H9 (cell line): ENCODE measurements around the gene SLC25A48. TPM values are rescaled to one million over a fixed set of nuclear protein-coding genes. Genes with fewer than 3 reads are reported as not detected.

Experiments
- DNase-seq: peaks from one replicate; pipeline ENCODE4 v3.0.0-alpha.2; 2017
- H2AFZ ChIP-seq: one replicate; pipeline ENCODE4 v1.6.1; 2013; ENCODE audit warnings: mild to moderate bottlenecking, low read length, control low read depth, moderate library complexity
- H2AK5ac ChIP-seq: 2 replicates; pipeline ENCODE4 v1.6.1; 2013; ENCODE audit warnings: low read length, control low read depth, mixed read lengths; ENCODE audit not compliant: insufficient read length
- H2BK120ac ChIP-seq: one replicate; pipeline ENCODE4 v1.6.1; 2013; ENCODE audit warnings: low read depth, mild to moderate bottlenecking, low read length, control low read depth, inconsistent platforms; ENCODE audit not compliant: poor library complexity, severe bottlenecking
- H2BK12ac ChIP-seq: 2 replicates; pipeline ENCODE4 v1.6.1; 2013; ENCODE audit warnings: low read length, control low read depth, mixed read lengths, low read depth; ENCODE audit not compliant: insufficient read length
- H2BK15ac ChIP-seq: 2 replicates; pipeline ENCODE4 v1.6.1; 2013; ENCODE audit warnings: low read depth, low read length, control low read depth
- H2BK20ac ChIP-seq: one replicate; pipeline ENCODE4 v1.6.1; 2013; ENCODE audit warnings: low read depth, mild to moderate bottlenecking, low read length, control low read depth, inconsistent platforms; ENCODE audit not compliant: poor library complexity, severe bottlenecking
- H2BK5ac ChIP-seq: 2 replicates; pipeline ENCODE4 v1.6.1; 2013; ENCODE audit warnings: low read length, control low read depth, mixed read lengths; ENCODE audit not compliant: insufficient read length
- H3K14ac ChIP-seq: 2 replicates; pipeline ENCODE4 v1.6.1; 2013; ENCODE audit warnings: low read length, control low read depth; ENCODE audit not compliant: insufficient read depth
- H3K18ac ChIP-seq: 2 replicates; pipeline ENCODE4 v1.6.1; 2013; ENCODE audit warnings: low read depth, mild to moderate bottlenecking, mixed read lengths, low read length, control low read depth; ENCODE audit not compliant: insufficient read length
- H3K23ac ChIP-seq: 2 replicates; pipeline ENCODE4 v1.6.1; 2013; ENCODE audit warnings: low read length, control low read depth, mixed read lengths, low read depth; ENCODE audit not compliant: insufficient read length
- H3K23me2 ChIP-seq: 2 replicates; pipeline ENCODE4 v1.6.1; 2013; ENCODE audit warnings: low read depth, mild to moderate bottlenecking, mixed read lengths, low read length, control low read depth; ENCODE audit not compliant: insufficient read length, poor library complexity, severe bottlenecking
- H3K27ac ChIP-seq: 2 replicates; pipeline ENCODE4 v1.5.1; 2013; ENCODE audit warnings: low read length, control low read depth, mixed read lengths, low read depth; ENCODE audit not compliant: insufficient read length
- H3K27me3 ChIP-seq: 2 replicates; pipeline ENCODE4 v1.6.1; 2013; ENCODE audit warnings: low read length, control low read depth, inconsistent platforms; ENCODE audit not compliant: insufficient read depth
- H3K4ac ChIP-seq: 2 replicates; pipeline ENCODE4 v1.6.1; 2013; ENCODE audit warnings: low read depth, mild to moderate bottlenecking, control low read depth, inconsistent platforms, low read length, moderate library complexity
- H3K4me1 ChIP-seq: 2 replicates; pipeline ENCODE4 v1.6.1; 2013; ENCODE audit warnings: low read length, control low read depth, inconsistent platforms; ENCODE audit not compliant: insufficient read depth
- H3K4me2 ChIP-seq: 2 replicates; pipeline ENCODE4 v1.6.1; 2013; ENCODE audit warnings: low read length, control low read depth, mixed read lengths; ENCODE audit not compliant: insufficient read length, insufficient read depth
- H3K56ac ChIP-seq: 2 replicates; pipeline ENCODE4 v1.6.1; 2013; ENCODE audit warnings: low read depth, mild to moderate bottlenecking, mixed read lengths, low read length, control low read depth; ENCODE audit not compliant: insufficient read length
- H3K79me1 ChIP-seq: 2 replicates; pipeline ENCODE4 v1.6.1; 2013; ENCODE audit warnings: low read depth, mild to moderate bottlenecking, moderate library complexity, low read length, control low read depth, inconsistent platforms; ENCODE audit not compliant: insufficient read depth, poor library complexity, severe bottlenecking
- H3K79me2 ChIP-seq: 2 replicates; pipeline ENCODE4 v1.6.1; 2013; ENCODE audit warnings: low read length, control low read depth, inconsistent platforms; ENCODE audit not compliant: insufficient read depth
- H3K9ac ChIP-seq: 2 replicates; pipeline ENCODE4 v1.6.1; 2013; ENCODE audit warnings: low read length, control low read depth, mixed read lengths; ENCODE audit not compliant: insufficient read length; ENCODE audit errors: extremely low read depth
- H3K9me3 ChIP-seq: one replicate; pipeline ENCODE4 v1.6.1; 2013; ENCODE audit warnings: low read depth, low read length, inconsistent platforms; ENCODE audit not compliant: control insufficient read depth
- H3T11ph ChIP-seq: one replicate; pipeline ENCODE4 v1.6.1; 2013; ENCODE audit warnings: mild to moderate bottlenecking, low read length, control low read depth, inconsistent platforms
- H4K20me1 ChIP-seq: one replicate; pipeline ENCODE4 v1.6.1; 2013; ENCODE audit not compliant: control insufficient read depth, insufficient read length, insufficient read depth
- H4K5ac ChIP-seq: 2 replicates; pipeline ENCODE4 v1.6.1; 2013; ENCODE audit warnings: low read depth, mild to moderate bottlenecking, mixed read lengths, low read length, control low read depth; ENCODE audit not compliant: insufficient read length
- H4K8ac ChIP-seq: replicated peaks from 2 replicates; pipeline ENCODE4 v1.6.1; 2013; ENCODE audit warnings: low read length, control low read depth, mixed read lengths, low read depth; ENCODE audit not compliant: insufficient read length
- H4K91ac ChIP-seq: 2 replicates; pipeline ENCODE4 v1.6.1; 2013; ENCODE audit warnings: low read depth, mild to moderate bottlenecking, moderate library complexity, mixed read lengths, low read length, control low read depth; ENCODE audit not compliant: insufficient read length
- H3K27ac Mint-ChIP-seq, 3 experiments: 2 replicates in 2 of 3; 3 replicates in 1 of 3; pipeline ENCODE4 v1.8.0; 2020 to 2021; ENCODE audit warnings: mixed read lengths in 3 of 3, mild to moderate bottlenecking in 1 of 3, moderate library complexity in 1 of 3
- H3K27me3 Mint-ChIP-seq: 2 replicates; pipeline ENCODE4 v1.8.0; 2021; ENCODE audit warnings: low read depth, mild to moderate bottlenecking, moderate library complexity, mixed read lengths
- H3K36me3 Mint-ChIP-seq, 3 experiments: 2 replicates in 2 of 3; 3 replicates in 1 of 3; pipeline ENCODE4 v1.8.0; 2020 to 2021; ENCODE audit warnings: low read depth in 3 of 3, mixed read lengths in 3 of 3; ENCODE audit not compliant: insufficient read depth in 1 of 3
- H3K4me1 Mint-ChIP-seq, 2 experiments: 2 replicates each; pipeline ENCODE4 v1.8.0; 2020; ENCODE audit warnings: mixed read lengths in 2 of 2
- H3K4me3 Mint-ChIP-seq, 2 experiments: 2 replicates in 1 of 2; 3 replicates in 1 of 2; pipeline ENCODE4 v1.8.0; 2020 to 2021; ENCODE audit warnings: mild to moderate bottlenecking in 2 of 2, mixed read lengths in 2 of 2, moderate library complexity in 1 of 2
- H3K9me3 Mint-ChIP-seq, 2 experiments: 2 replicates in 1 of 2; 3 replicates in 1 of 2; pipeline ENCODE4 v1.8.0; 2020; ENCODE audit warnings: mild to moderate bottlenecking in 2 of 2, mixed read lengths in 2 of 2, moderate library complexity in 1 of 2
- WGBS: extraction: QIAGEN DNeasy Blood & Tissue Kit; methylation state at CpG from one replicate; pipeline ENCODE4 v1.1.7; 2013; ENCODE audit warnings: missing lambda C conversion rate, low lambda C conversion rate, mixed read lengths; ENCODE audit not compliant: insufficient read length; ENCODE audit errors: extremely low coverage; 5-methylcytosine and 5-hydroxymethylcytosine counted together
- total RNA-seq: library from RNA; stranded (reverse); gene quantifications from 2 replicates; pipeline ENCODE4 v1.2.1, GENCODE V29; 2021
- TF ChIP-seq, protein P1 (sequence below): fragments of 200-600 bp; sonication (generic); conservative IDR thresholded peaks from 3 replicates; pipeline ENCODE4 v1.8.0; 2021; ENCODE audit warnings: antibody characterized with exemption, mild to moderate bottlenecking

SLC25A48 gene
- total RNA-seq, 1 experiment from 2014 or later = 0.66 TPM

- Mint-ChIP-seq H3K27me3 (peaks cover 13% of the 10 kb centered on the region), H3K27ac (no peak overlapping the region), H3K9me3 (no peaks in the 10 kb centered on the region), H3K4me3 (no peak overlapping the region), H3K4me1 (peaks cover 13 to 18% of the 10 kb centered on the region in 2 experiments), H3K36me3 (no peaks in the 10 kb centered on the region)
- Histone ChIP-seq H4K20me1 (no peaks in the 10 kb centered on the region), H2BK5ac (no peak overlapping the region), H3K23me2 (no peaks in the 10 kb centered on the region), H3K27ac (no peak overlapping the region), H3K27me3 (no peaks in the 10 kb centered on the region), H3K18ac (no peak overlapping the region), H3K9ac (no peak overlapping the region), H3K79me2 (no peaks in the 10 kb centered on the region), H3K79me1 (no peaks in the 10 kb centered on the region), H2BK120ac (no peak overlapping the region), H4K5ac (no peak overlapping the region), H3K4me1 (no peaks in the 10 kb centered on the region; the same call in 1 of the 2 replicates), H3K4me2 (no peak overlapping the region), H2AFZ (no peak overlapping the region), H4K8ac (no peak overlapping the region), H3T11ph (no peak overlapping the region), H2BK15ac (no peak overlapping the region), H3K14ac (no peak overlapping the region), H2BK12ac (no peak overlapping the region), H3K4ac (no peak overlapping the region), H3K23ac (no peak overlapping the region), H3K9me3 (no peaks in the 10 kb centered on the region), H3K56ac (no peak overlapping the region), H2AK5ac (no peak overlapping the region), H2BK20ac (no peak overlapping the region), H4K91ac (no peak overlapping the region)
- no CpG with 5 or more reads among the region's 6 CpGs for WGBS
- TF ChIP-seq, protein P1, sequence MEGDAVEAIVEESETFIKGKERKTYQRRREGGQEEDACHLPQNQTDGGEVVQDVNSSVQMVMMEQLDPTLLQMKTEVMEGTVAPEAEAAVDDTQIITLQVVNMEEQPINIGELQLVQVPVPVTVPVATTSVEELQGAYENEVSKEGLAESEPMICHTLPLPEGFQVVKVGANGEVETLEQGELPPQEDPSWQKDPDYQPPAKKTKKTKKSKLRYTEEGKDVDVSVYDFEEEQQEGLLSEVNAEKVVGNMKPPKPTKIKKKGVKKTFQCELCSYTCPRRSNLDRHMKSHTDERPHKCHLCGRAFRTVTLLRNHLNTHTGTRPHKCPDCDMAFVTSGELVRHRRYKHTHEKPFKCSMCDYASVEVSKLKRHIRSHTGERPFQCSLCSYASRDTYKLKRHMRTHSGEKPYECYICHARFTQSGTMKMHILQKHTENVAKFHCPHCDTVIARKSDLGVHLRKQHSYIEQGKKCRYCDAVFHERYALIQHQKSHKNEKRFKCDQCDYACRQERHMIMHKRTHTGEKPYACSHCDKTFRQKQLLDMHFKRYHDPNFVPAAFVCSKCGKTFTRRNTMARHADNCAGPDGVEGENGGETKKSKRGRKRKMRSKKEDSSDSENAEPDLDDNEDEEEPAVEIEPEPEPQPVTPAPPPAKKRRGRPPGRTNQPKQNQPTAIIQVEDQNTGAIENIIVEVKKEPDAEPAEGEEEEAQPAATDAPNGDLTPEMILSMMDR = no peak
- DNase-seq = no peak
Observed at GRCh38 chr5:135877570-135878155, 43.2 kb downstream of the SLC25A48 start.
